H9 (cell line): Measurements from ENCODE around the gene AMBRA1. TPM values are rescaled to one million over a fixed set of nuclear protein-coding genes. Genes with fewer than 3 reads are reported as not detected.

Source experiments
- DNase-seq: peaks from one replicate; pipeline ENCODE4 v3.0.0-alpha.2; 2017
- H2AFZ ChIP-seq: one replicate; pipeline ENCODE4 v1.6.1; 2013; ENCODE audit warnings: mild to moderate bottlenecking, low read length, control low read depth, moderate library complexity
- H2AK5ac ChIP-seq: 2 replicates; pipeline ENCODE4 v1.6.1; 2013; ENCODE audit warnings: low read length, control low read depth, mixed read lengths; ENCODE audit not compliant: insufficient read length
- H2BK120ac ChIP-seq: one replicate; pipeline ENCODE4 v1.6.1; 2013; ENCODE audit warnings: low read depth, mild to moderate bottlenecking, low read length, control low read depth, inconsistent platforms; ENCODE audit not compliant: poor library complexity, severe bottlenecking
- H2BK12ac ChIP-seq: 2 replicates; pipeline ENCODE4 v1.6.1; 2013; ENCODE audit warnings: low read length, control low read depth, mixed read lengths, low read depth; ENCODE audit not compliant: insufficient read length
- H2BK15ac ChIP-seq: 2 replicates; pipeline ENCODE4 v1.6.1; 2013; ENCODE audit warnings: low read depth, low read length, control low read depth
- H2BK20ac ChIP-seq: one replicate; pipeline ENCODE4 v1.6.1; 2013; ENCODE audit warnings: low read depth, mild to moderate bottlenecking, low read length, control low read depth, inconsistent platforms; ENCODE audit not compliant: poor library complexity, severe bottlenecking
- H2BK5ac ChIP-seq: 2 replicates; pipeline ENCODE4 v1.6.1; 2013; ENCODE audit warnings: low read length, control low read depth, mixed read lengths; ENCODE audit not compliant: insufficient read length
- H3K14ac ChIP-seq: 2 replicates; pipeline ENCODE4 v1.6.1; 2013; ENCODE audit warnings: low read length, control low read depth; ENCODE audit not compliant: insufficient read depth
- H3K18ac ChIP-seq: 2 replicates; pipeline ENCODE4 v1.6.1; 2013; ENCODE audit warnings: low read depth, mild to moderate bottlenecking, mixed read lengths, low read length, control low read depth; ENCODE audit not compliant: insufficient read length
- H3K23ac ChIP-seq: 2 replicates; pipeline ENCODE4 v1.6.1; 2013; ENCODE audit warnings: low read length, control low read depth, mixed read lengths, low read depth; ENCODE audit not compliant: insufficient read length
- H3K23me2 ChIP-seq: 2 replicates; pipeline ENCODE4 v1.6.1; 2013; ENCODE audit warnings: low read depth, mild to moderate bottlenecking, mixed read lengths, low read length, control low read depth; ENCODE audit not compliant: insufficient read length, poor library complexity, severe bottlenecking
- H3K27ac ChIP-seq: 2 replicates; pipeline ENCODE4 v1.5.1; 2013; ENCODE audit warnings: low read length, control low read depth, mixed read lengths, low read depth; ENCODE audit not compliant: insufficient read length
- H3K27me3 ChIP-seq: 2 replicates; pipeline ENCODE4 v1.6.1; 2013; ENCODE audit warnings: low read length, control low read depth, inconsistent platforms; ENCODE audit not compliant: insufficient read depth
- H3K4ac ChIP-seq: 2 replicates; pipeline ENCODE4 v1.6.1; 2013; ENCODE audit warnings: low read depth, mild to moderate bottlenecking, control low read depth, inconsistent platforms, low read length, moderate library complexity
- H3K4me1 ChIP-seq: 2 replicates; pipeline ENCODE4 v1.6.1; 2013; ENCODE audit warnings: low read length, control low read depth, inconsistent platforms; ENCODE audit not compliant: insufficient read depth
- H3K4me2 ChIP-seq: 2 replicates; pipeline ENCODE4 v1.6.1; 2013; ENCODE audit warnings: low read length, control low read depth, mixed read lengths; ENCODE audit not compliant: insufficient read length, insufficient read depth
- H3K56ac ChIP-seq: 2 replicates; pipeline ENCODE4 v1.6.1; 2013; ENCODE audit warnings: low read depth, mild to moderate bottlenecking, mixed read lengths, low read length, control low read depth; ENCODE audit not compliant: insufficient read length
- H3K79me1 ChIP-seq: 2 replicates; pipeline ENCODE4 v1.6.1; 2013; ENCODE audit warnings: low read depth, mild to moderate bottlenecking, moderate library complexity, low read length, control low read depth, inconsistent platforms; ENCODE audit not compliant: insufficient read depth, poor library complexity, severe bottlenecking
- H3K79me2 ChIP-seq: 2 replicates; pipeline ENCODE4 v1.6.1; 2013; ENCODE audit warnings: low read length, control low read depth, inconsistent platforms; ENCODE audit not compliant: insufficient read depth
- H3K9ac ChIP-seq: 2 replicates; pipeline ENCODE4 v1.6.1; 2013; ENCODE audit warnings: low read length, control low read depth, mixed read lengths; ENCODE audit not compliant: insufficient read length; ENCODE audit errors: extremely low read depth
- H3K9me3 ChIP-seq: one replicate; pipeline ENCODE4 v1.6.1; 2013; ENCODE audit warnings: low read depth, low read length, inconsistent platforms; ENCODE audit not compliant: control insufficient read depth
- H3T11ph ChIP-seq: one replicate; pipeline ENCODE4 v1.6.1; 2013; ENCODE audit warnings: mild to moderate bottlenecking, low read length, control low read depth, inconsistent platforms
- H4K20me1 ChIP-seq: one replicate; pipeline ENCODE4 v1.6.1; 2013; ENCODE audit not compliant: control insufficient read depth, insufficient read length, insufficient read depth
- H4K5ac ChIP-seq: 2 replicates; pipeline ENCODE4 v1.6.1; 2013; ENCODE audit warnings: low read depth, mild to moderate bottlenecking, mixed read lengths, low read length, control low read depth; ENCODE audit not compliant: insufficient read length
- H4K8ac ChIP-seq: replicated peaks from 2 replicates; pipeline ENCODE4 v1.6.1; 2013; ENCODE audit warnings: low read length, control low read depth, mixed read lengths, low read depth; ENCODE audit not compliant: insufficient read length
- H4K91ac ChIP-seq: 2 replicates; pipeline ENCODE4 v1.6.1; 2013; ENCODE audit warnings: low read depth, mild to moderate bottlenecking, moderate library complexity, mixed read lengths, low read length, control low read depth; ENCODE audit not compliant: insufficient read length
- H3K27ac Mint-ChIP-seq, 3 experiments: 2 replicates in 2 of 3; 3 replicates in 1 of 3; pipeline ENCODE4 v1.8.0; 2020 to 2021; ENCODE audit warnings: mixed read lengths in 3 of 3, mild to moderate bottlenecking in 1 of 3, moderate library complexity in 1 of 3
- H3K27me3 Mint-ChIP-seq: 2 replicates; pipeline ENCODE4 v1.8.0; 2021; ENCODE audit warnings: low read depth, mild to moderate bottlenecking, moderate library complexity, mixed read lengths
- H3K36me3 Mint-ChIP-seq, 3 experiments: 2 replicates in 2 of 3; 3 replicates in 1 of 3; pipeline ENCODE4 v1.8.0; 2020 to 2021; ENCODE audit warnings: low read depth in 3 of 3, mixed read lengths in 3 of 3; ENCODE audit not compliant: insufficient read depth in 1 of 3
- H3K4me1 Mint-ChIP-seq, 2 experiments: 2 replicates each; pipeline ENCODE4 v1.8.0; 2020; ENCODE audit warnings: mixed read lengths in 2 of 2
- H3K4me3 Mint-ChIP-seq, 2 experiments: 2 replicates in 1 of 2; 3 replicates in 1 of 2; pipeline ENCODE4 v1.8.0; 2020 to 2021; ENCODE audit warnings: mild to moderate bottlenecking in 2 of 2, mixed read lengths in 2 of 2, moderate library complexity in 1 of 2
- H3K9me3 Mint-ChIP-seq, 2 experiments: 2 replicates in 1 of 2; 3 replicates in 1 of 2; pipeline ENCODE4 v1.8.0; 2020; ENCODE audit warnings: mild to moderate bottlenecking in 2 of 2, mixed read lengths in 2 of 2, moderate library complexity in 1 of 2
- CTCF ChIP-seq: fragments of 200-600 bp; sonication (generic); conservative IDR thresholded peaks from 3 replicates; pipeline ENCODE4 v1.8.0; 2021; ENCODE audit warnings: antibody characterized with exemption, mild to moderate bottlenecking
- WGBS: extraction: QIAGEN DNeasy Blood & Tissue Kit; methylation state at CpG from one replicate; pipeline ENCODE4 v1.1.7; 2013; ENCODE audit warnings: missing lambda C conversion rate, low lambda C conversion rate, mixed read lengths; ENCODE audit not compliant: insufficient read length; ENCODE audit errors: extremely low coverage; 5-methylcytosine and 5-hydroxymethylcytosine counted together
- total RNA-seq: library from RNA; stranded (reverse); gene quantifications from 2 replicates; pipeline ENCODE4 v1.2.1, GENCODE V29; 2021

The AMBRA1 gene
- total RNA-seq, 1 experiment from 2014 or later, result 37.5 TPM

GRCh38 chr11:46383974-46384701 lies 209.7 kb downstream of the AMBRA1 start:
- H4K8ac ChIP-seq, result no peak overlapping the region
- no peak overlapping the region for H3K56ac ChIP-seq
- H3K4ac ChIP-seq, result no peak overlapping the region
- H2AK5ac ChIP-seq, result no peak overlapping the region
- H4K5ac ChIP-seq, result no peak overlapping the region
- no peak for TF ChIP-seq CTCF
- peaks cover 4% of the 10 kb centered on the region; the same call in 1 of the 2 replicates for H3K4me1 ChIP-seq
- no peaks in the 10 kb centered on the region for H3K79me1 ChIP-seq
- no peak for DNase-seq
- no peak overlapping the region for H3T11ph ChIP-seq
- no peak overlapping the region for H2BK20ac ChIP-seq
- Mint-ChIP-seq H3K27me3 (peaks cover 44% of the 10 kb centered on the region), H3K4me1 (peaks cover 16 to 39% of the 10 kb centered on the region in 2 experiments), H3K9me3 (no peaks in the 10 kb centered on the region), H3K27ac (no peak overlapping the region), H3K4me3 (0 out of 5 replicates have a peak overlapping the region, but pooled peaks of 1 of the 2 experiments have one; percentile 41), H3K36me3 (peaks cover 5 to 10% (median 9%) of the 10 kb centered on the region in 3 experiments; a peak in 5 of 7 replicates)
- no peak overlapping the region for H4K91ac ChIP-seq
- no CpG with 5 or more reads among the region's 12 CpGs for WGBS
- no peak overlapping the region for H2BK15ac ChIP-seq
- no peak overlapping the region for H3K27ac ChIP-seq
- no peak overlapping the region for H2BK120ac ChIP-seq
- H3K23ac ChIP-seq, result no peak overlapping the region
- no peak overlapping the region for H2BK12ac ChIP-seq
- no peak overlapping the region for H2BK5ac ChIP-seq
- no peaks in the 10 kb centered on the region for H4K20me1 ChIP-seq
- no peak overlapping the region for H3K14ac ChIP-seq
- H2AFZ ChIP-seq, result no peak overlapping the region
- H3K23me2 ChIP-seq, result peaks cover 8% of the 10 kb centered on the region
- H3K79me2 ChIP-seq, result no peaks in the 10 kb centered on the region
- H3K9ac ChIP-seq, result no peak overlapping the region
- no peak overlapping the region for H3K18ac ChIP-seq
- no peaks in the 10 kb centered on the region for H3K9me3 ChIP-seq
- peaks cover 6% of the 10 kb centered on the region; the same call in 1 of the 2 replicates for H3K27me3 ChIP-seq
- no peak overlapping the region for H3K4me2 ChIP-seq
